ENCODE results near the gene MAP3K3. TPM values are rescaled to one million over a fixed set of nuclear protein-coding genes. Genes with fewer than 3 reads are reported as not detected.
A peak's percentile ranks its signal among the peaks of the same experiment; 100 is the strongest.

MAP3K3 gene
- total and polyA plus RNA-seq, 10 of the 15 experiments (the other 5 are each of a cell fraction or from before 2014, with no cell fraction given), result 1.6 to 24.1 (median 15.0) TPM

GRCh38 chr17:63701456-63701820, 79.2 kb downstream of the MAP3K3 start (continued):
- TF ChIP-seq RAD21 (IDR thresholded peaks at IDR 0.05; ENCODE audit: insufficient read depth, low read depth, low read length), result no peak
- TF ChIP-seq YBX1 (IDR thresholded peaks at IDR 0.05), result no peak
- TF ChIP-seq ZNF592 (IDR thresholded peaks at IDR 0.05), result no peak
- TF ChIP-seq TAF1 (IDR thresholded peaks at IDR 0.05; ENCODE audit: borderline replicate concordance, low read depth, low read length), result 0 out of 2 replicates have a peak, but pooled peaks have one; percentile 41
- TF ChIP-seq SMAD1 (IDR thresholded peaks at IDR 0.05; ENCODE audit: low read depth, partially characterized antibody), result no peak
- TF ChIP-seq, protein P1, sequence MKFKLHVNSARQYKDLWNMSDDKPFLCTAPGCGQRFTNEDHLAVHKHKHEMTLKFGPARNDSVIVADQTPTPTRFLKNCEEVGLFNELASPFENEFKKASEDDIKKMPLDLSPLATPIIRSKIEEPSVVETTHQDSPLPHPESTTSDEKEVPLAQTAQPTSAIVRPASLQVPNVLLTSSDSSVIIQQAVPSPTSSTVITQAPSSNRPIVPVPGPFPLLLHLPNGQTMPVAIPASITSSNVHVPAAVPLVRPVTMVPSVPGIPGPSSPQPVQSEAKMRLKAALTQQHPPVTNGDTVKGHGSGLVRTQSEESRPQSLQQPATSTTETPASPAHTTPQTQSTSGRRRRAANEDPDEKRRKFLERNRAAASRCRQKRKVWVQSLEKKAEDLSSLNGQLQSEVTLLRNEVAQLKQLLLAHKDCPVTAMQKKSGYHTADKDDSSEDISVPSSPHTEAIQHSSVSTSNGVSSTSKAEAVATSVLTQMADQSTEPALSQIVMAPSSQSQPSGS (IDR thresholded peaks at IDR 0.05; ENCODE audit: low read length), result no peak
- no peak for TF ChIP-seq SIN3A (IDR thresholded peaks at IDR 0.05; ENCODE audit: low read depth, low read length)
- no peak for TF ChIP-seq CBX3 (IDR thresholded peaks at IDR 0.05; ENCODE audit: borderline replicate concordance, low read depth)
- peak; percentile 35; the same call in 1 of the 2 replicates for TF ChIP-seq SPI1 (IDR thresholded peaks at IDR 0.05; ENCODE audit: borderline replicate concordance, insufficient read depth, low read depth, low read length)
- no peak for TF ChIP-seq BCL3 (IDR thresholded peaks at IDR 0.05; ENCODE audit: borderline replicate concordance, insufficient read depth, low read depth, low read length, poor library complexity, severe bottlenecking)
- no peak for TF ChIP-seq RB1 (IDR thresholded peaks at IDR 0.05; ENCODE audit: borderline replicate concordance)
- TF ChIP-seq NBN (IDR thresholded peaks at IDR 0.05), result no peak
- TF ChIP-seq HDAC2 (IDR thresholded peaks at IDR 0.05), result no peak
- no peak; the same call in 1 of the 2 replicates for TF ChIP-seq PKNOX1 (IDR thresholded peaks at IDR 0.05)
- TF ChIP-seq SMARCA5 (IDR thresholded peaks at IDR 0.05), result peak; percentile 53; the same call in 1 of the 2 replicates
- TF ChIP-seq, protein P2, sequence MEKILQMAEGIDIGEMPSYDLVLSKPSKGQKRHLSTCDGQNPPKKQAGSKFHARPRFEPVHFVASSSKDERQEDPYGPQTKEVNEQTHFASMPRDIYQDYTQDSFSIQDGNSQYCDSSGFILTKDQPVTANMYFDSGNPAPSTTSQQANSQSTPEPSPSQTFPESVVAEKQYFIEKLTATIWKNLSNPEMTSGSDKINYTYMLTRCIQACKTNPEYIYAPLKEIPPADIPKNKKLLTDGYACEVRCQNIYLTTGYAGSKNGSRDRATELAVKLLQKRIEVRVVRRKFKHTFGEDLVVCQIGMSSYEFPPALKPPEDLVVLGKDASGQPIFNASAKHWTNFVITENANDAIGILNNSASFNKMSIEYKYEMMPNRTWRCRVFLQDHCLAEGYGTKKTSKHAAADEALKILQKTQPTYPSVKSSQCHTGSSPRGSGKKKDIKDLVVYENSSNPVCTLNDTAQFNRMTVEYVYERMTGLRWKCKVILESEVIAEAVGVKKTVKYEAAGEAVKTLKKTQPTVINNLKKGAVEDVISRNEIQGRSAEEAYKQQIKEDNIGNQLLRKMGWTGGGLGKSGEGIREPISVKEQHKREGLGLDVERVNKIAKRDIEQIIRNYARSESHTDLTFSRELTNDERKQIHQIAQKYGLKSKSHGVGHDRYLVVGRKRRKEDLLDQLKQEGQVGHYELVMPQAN (conservative IDR thresholded peaks at IDR 0.05), result 0 out of 2 replicates have a peak, but pooled peaks have one; percentile 10
- TF ChIP-seq LARP7 (IDR thresholded peaks at IDR 0.05), result peak; percentile 63
- TF ChIP-seq KDM1A (IDR thresholded peaks at IDR 0.05; ENCODE audit: borderline replicate concordance), result no peak
- no peak for TF ChIP-seq NR2C1 (IDR thresholded peaks at IDR 0.05)
- TF ChIP-seq PML (IDR thresholded peaks at IDR 0.05; ENCODE audit: low read length), result no peak
- TF ChIP-seq MXI1 (IDR thresholded peaks at IDR 0.05; ENCODE audit: low read depth, low read length), result no peak
- TF ChIP-seq MTA3 (IDR thresholded peaks at IDR 0.05; ENCODE audit: borderline replicate concordance, low read length), result no peak
- TF ChIP-seq BMI1 (IDR thresholded peaks at IDR 0.05; ENCODE audit: borderline replicate concordance), result no peak

Data from GM12878 (cell line).